CD4-positive, alpha-beta T cell treated with Interleukin-21 for 1 hour (primary cell): ENCODE results near the gene CARD19.
"Not testable (repeated sequence)": the region's sequence is repeated elsewhere in the genome, so short reads cannot be mapped to it uniquely, and the experiment has no call there.

Experiments used
- DNase-seq: peaks from one replicate; pipeline ENCODE4 v3.0.0-alpha.2; 2020

Gene CARD19

GRCh38 chr9:93134740-93135444, 38.9 kb downstream of the CARD19 start:
- DNase-seq: no peak

- no peak for DNase-seq
These were observed 40.0 kb downstream of the CARD19 start for GRCh38 chr9:93136011-93136440.

DNA sequence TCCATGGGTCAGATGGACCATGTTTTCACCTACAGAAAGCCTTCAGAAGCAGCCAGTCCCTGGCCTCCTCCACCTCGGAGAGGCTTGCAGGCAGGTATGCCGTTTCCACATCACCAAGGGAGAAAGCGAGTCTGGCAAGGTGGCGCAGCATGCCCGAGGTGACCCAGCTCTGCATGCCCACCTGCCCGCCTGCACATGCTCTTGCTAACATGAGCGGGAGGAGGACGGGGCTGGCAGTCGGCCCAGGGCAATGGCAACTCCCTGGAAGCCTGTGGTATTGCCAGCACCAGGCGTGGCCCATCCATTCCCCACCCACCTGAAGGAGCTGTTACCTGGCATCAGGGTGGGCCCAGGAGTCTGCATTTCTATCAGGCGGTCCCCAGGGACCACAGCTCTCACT, 41.3 kb downstream of the CARD19 start:
- no peak for DNase-seq

DNA sequence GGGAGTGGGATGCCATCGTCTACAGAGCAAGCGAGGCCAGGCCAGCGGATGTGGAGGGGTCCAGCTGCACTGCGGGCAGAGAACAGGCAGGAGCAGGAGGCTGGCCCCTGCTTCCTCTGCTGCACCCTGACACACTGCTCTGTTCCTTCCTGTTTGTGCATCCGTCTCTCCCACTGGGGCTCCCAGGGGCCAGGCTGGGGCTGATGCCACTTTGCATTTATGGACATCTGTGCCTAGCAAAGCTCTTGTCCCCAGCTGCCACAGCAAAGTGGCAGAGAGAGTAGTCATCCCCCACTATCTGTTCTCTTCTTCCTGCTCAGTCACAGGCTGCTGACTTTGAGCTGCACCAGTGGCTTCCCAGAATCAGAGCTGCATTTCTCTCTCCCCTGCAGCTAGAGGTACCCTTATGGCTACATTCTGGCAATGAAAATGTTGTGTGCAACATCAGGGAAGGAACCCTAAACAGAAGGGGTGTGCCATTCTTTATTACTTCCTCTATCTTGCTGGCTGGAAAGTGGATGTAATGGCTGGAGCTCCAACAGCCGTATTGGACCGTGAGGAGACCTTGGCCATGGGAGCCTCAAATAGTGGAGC, 42.3 kb downstream of the CARD19 start:
- no peak for DNase-seq

GRCh38 chr9:93139365-93140182, 43.6 kb downstream of the CARD19 start:
- no peak for DNase-seq

- no peak for DNase-seq
These were observed 45.9 kb downstream of the CARD19 start for GRCh38 chr9:93141771-93142483.

- peak; percentile 75 for DNase-seq
These were observed 48.0 kb downstream of the CARD19 start for GRCh38 chr9:93143830-93144530.

DNA sequence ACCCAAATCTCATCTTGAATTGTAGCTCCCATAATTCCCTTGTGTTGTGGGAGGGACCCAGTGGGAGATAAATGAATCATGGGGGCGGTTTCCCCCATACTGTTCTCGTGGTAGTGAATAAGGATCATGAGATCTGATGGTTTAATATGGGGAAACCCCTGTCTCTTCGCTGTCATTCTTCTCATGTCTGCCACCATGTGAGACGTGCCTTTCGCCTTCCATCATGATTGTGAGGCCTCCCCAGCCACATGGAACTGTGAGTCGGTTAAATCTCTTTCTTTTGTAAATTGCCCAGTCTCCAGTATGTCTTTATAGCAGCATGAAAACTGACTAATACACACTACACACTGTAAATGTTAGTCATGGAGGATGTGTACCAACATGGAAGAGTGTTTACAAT, 50.7 kb downstream of the CARD19 start:
- DNase-seq: not testable (repeated sequence)

DNA sequence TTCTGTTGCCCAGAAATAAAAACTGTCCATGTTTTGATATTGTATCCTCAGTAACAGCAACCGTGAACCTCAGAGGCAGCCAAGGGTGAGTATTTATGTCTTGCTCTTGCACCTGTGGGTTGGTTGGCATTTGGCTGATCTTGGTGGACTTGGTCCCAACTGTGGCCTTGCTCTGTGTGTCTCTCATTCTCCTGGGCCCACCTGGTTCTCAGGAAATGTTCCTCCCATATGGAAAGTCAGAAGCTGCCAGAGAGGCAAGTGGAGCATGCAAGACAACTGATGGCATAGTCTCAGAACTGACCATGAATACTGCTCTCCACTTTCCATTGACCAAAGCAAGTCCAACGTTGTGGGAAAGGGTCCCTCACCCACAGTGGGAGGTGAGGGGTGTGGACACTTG, 51.6 kb downstream of the CARD19 start:
- no peak for DNase-seq

GRCh38 chr9:93148721-93149120, 52.7 kb downstream of the CARD19 start:
- DNase-seq: no peak

DNA sequence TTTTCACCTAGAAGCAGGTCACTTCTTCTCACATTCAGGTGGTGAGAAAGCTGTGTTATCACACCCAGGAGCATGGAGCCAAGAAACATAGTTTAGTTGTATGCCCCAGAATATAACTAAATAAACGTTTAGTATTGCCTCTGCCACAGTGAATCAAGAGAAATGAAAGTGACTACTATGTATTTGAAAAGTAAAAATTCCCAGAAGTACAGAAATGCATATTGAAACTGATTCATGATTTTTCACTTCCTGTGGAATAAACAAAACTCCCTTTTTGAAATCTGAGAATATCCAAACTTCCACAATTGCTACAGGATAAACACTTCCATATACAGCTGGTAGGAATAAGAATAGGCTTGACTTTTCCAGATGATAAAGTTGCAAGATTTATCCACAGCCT, 53.3 kb downstream of the CARD19 start:
- no peak for DNase-seq

- no peak for DNase-seq
These were observed 55.2 kb downstream of the CARD19 start for GRCh38 chr9:93151097-93151784.

- DNase-seq: peak; percentile 48
These were observed 58.4 kb downstream of the CARD19 start for GRCh38 chr9:93154293-93154903.

DNA sequence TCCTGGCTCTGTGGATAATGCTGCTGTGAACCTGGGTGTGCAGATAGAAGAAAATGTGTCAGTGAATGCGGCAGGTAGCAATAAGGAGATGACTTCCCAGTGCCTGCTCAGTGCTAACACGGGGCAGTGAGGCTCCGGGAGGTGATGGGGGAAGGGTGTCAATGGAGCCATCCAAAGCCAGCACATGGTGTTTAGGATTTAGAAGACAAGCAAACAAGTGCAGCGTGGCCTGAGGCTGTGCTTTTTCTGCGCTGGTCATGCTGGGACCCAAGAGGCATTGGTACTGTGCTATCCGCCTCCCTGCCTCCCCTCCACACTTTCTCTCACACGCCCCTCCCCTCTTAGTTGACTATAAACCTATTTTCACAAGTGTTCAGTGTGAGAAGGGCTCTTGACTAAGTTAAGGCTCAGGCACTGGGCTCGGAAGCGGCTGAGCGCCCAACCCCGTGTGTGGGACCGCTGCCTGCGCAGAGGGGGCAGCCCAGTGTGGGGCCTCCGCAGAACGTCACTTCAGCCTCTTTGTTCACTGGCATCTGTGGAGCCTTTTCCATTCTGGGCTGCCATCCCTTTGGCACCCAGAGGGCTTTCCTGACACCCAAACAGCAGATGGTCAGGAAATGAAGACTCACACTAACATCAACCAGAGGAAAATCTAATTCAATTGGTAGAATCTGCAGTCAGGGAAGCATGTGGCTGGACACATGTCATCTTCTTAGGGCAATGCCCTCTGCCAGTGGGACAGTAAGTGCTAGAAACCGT, 59.9 kb downstream of the CARD19 start:
- no peak for DNase-seq

- no peak for DNase-seq
These were observed 60.5 kb downstream of the CARD19 start for GRCh38 chr9:93156475-93157008.

GRCh38 chr9:93159601-93160471, 63.8 kb downstream of the CARD19 start:
- peak; percentile 73 for DNase-seq

DNA sequence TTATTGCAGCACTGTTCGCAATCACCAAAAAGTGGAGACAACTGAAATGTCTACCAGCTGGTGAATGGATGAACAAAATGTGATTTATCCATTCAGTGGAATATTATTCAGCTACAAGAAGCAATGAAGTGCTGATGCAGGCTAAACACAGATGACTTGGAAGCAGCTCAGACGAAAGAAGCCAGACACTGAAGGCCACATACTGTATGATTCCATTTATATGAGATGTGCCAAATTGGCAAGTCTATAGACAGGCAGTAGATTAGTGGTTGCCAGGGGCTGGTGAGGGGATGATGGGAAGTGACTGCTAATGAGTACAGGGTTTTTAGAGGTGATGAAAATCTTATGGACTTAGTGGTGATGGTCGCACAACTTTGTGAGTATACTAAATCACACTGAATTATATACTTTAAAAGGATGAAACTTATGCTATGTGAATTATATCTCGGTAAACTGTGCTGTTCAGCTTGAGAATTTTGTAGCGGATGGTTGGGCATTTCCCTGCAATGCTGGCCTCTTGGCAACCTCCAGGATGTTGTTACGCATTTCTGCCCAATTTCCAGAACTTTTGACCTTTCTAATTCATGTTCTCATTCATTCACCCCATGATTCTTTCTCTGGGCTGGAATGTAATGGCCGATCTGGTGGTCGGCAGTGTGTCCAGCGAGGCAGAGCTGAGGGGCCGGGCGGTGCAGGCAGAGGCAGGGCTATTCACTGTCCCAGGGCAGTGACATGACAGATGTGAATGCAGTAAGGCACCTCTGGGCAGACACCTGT, 66.0 kb downstream of the CARD19 start:
- no peak for DNase-seq
